ENCODE data around the gene AKIP1.

DNA sequence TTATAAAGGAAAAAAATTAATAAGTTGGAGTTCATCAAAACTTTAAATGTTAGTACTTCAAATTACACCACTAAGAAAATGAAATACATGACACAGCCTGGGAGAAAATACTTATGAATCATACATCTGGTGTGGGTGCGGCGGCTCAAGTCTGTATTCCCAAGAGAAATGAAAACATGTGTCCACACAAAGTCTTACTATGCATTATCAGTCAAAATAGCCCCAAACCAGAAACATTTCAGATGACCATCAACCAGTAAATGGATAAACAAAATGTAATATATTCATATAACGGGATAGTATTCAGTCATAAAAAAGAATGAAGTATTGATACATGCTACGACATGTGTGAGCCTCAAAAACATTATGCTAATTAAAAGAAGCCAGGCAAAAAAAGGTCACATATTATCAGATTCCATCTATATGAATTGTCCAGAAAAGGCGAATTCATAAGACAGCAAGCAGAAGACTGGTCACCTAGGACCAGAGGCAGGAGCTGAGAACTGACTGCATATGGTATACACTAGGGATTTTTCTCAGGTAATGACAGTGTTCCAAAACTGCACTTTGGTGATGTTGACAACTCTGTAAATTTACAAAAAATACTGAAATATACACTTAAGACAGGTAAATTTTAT, 5.3 kb upstream of the AKIP1 start:
- TF ChIP-seq, protein P1, sequence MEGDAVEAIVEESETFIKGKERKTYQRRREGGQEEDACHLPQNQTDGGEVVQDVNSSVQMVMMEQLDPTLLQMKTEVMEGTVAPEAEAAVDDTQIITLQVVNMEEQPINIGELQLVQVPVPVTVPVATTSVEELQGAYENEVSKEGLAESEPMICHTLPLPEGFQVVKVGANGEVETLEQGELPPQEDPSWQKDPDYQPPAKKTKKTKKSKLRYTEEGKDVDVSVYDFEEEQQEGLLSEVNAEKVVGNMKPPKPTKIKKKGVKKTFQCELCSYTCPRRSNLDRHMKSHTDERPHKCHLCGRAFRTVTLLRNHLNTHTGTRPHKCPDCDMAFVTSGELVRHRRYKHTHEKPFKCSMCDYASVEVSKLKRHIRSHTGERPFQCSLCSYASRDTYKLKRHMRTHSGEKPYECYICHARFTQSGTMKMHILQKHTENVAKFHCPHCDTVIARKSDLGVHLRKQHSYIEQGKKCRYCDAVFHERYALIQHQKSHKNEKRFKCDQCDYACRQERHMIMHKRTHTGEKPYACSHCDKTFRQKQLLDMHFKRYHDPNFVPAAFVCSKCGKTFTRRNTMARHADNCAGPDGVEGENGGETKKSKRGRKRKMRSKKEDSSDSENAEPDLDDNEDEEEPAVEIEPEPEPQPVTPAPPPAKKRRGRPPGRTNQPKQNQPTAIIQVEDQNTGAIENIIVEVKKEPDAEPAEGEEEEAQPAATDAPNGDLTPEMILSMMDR (IDR thresholded peaks at IDR 0.05), result no peak
- TF ChIP-seq POLR2A (IDR thresholded peaks at IDR 0.05), result no peak
